GM21390 (cell line): ENCODE data around the gene FXYD6.

Source experiments
- ATAC-seq: cut with Tn5 transposase; IDR thresholded peaks from one replicate; pipeline ENCODE4 v1.9.1; 2021; ENCODE audit not compliant: unreplicated experiment

FXYD6 gene

GRCh38 chr11:117910941-117911655, 34.6 kb upstream of the FXYD6 start:
- ATAC-seq = no peak

GRCh38 chr11:117910525-117910924, 34.1 kb upstream of the FXYD6 start:
- ATAC-seq = no peak

GRCh38 chr11:117909611-117910382, 33.3 kb upstream of the FXYD6 start:
- no peak for ATAC-seq

GRCh38 chr11:117908959-117909610, 32.6 kb upstream of the FXYD6 start:
- ATAC-seq = no peak

- no peak for ATAC-seq
These were observed 31.8 kb upstream of the FXYD6 start for GRCh38 chr11:117908109-117908895.

GRCh38 chr11:117907276-117908108, 31.0 kb upstream of the FXYD6 start:
- ATAC-seq = no peak

GRCh38 chr11:117906710-117907109, 30.3 kb upstream of the FXYD6 start:
- ATAC-seq = no peak

- ATAC-seq = no peak
These were observed 29.7 kb upstream of the FXYD6 start for GRCh38 chr11:117906126-117906525.

GRCh38 chr11:117905524-117905923, 29.1 kb upstream of the FXYD6 start:
- no peak for ATAC-seq

- ATAC-seq = no peak
These were observed 27.3 kb upstream of the FXYD6 start for GRCh38 chr11:117903505-117904382.

- ATAC-seq = no peak
These were observed 25.8 kb upstream of the FXYD6 start for GRCh38 chr11:117902001-117902845.

- ATAC-seq = no peak
These were observed 25.1 kb upstream of the FXYD6 start for GRCh38 chr11:117901601-117902000.

GRCh38 chr11:117900720-117901440, 24.4 kb upstream of the FXYD6 start:
- no peak for ATAC-seq

- no peak for ATAC-seq
These were observed 23.7 kb upstream of the FXYD6 start for GRCh38 chr11:117900121-117900648.

GRCh38 chr11:117898059-117898458, 21.6 kb upstream of the FXYD6 start:
- no peak for ATAC-seq

GRCh38 chr11:117892651-117893050, 16.2 kb upstream of the FXYD6 start:
- ATAC-seq = no peak

- ATAC-seq = no peak
These were observed 14.9 kb upstream of the FXYD6 start for GRCh38 chr11:117891362-117891761.
